Measurements from ENCODE around the gene STAC2.

DNA sequence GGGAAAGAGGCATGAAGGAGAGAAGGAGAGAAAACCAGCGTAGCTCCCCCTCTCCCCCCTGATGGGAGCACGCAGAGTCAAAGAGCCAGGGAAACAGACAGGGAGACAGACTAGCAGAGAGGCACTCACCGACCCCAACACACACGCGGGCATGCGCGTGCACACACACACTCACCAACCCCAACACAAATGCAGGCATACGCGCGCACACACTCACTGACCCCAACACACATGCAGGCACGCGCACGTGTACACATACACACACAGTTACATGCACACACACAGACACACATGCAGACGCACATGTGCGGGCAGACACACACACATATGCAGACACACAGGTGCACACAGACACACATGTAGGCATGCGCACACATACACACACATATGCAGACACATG is 32.8 kb downstream of the STAC2 start:
- no peak for TF ChIP-seq CHD2 (IDR thresholded peaks at IDR 0.05; ENCODE audit: low read length, partially characterized antibody)
- no peak for TF ChIP-seq EZH2phosphoT487 (IDR thresholded peaks at IDR 0.05; ENCODE audit: borderline replicate concordance, low read depth)
- TF ChIP-seq, protein P1, sequence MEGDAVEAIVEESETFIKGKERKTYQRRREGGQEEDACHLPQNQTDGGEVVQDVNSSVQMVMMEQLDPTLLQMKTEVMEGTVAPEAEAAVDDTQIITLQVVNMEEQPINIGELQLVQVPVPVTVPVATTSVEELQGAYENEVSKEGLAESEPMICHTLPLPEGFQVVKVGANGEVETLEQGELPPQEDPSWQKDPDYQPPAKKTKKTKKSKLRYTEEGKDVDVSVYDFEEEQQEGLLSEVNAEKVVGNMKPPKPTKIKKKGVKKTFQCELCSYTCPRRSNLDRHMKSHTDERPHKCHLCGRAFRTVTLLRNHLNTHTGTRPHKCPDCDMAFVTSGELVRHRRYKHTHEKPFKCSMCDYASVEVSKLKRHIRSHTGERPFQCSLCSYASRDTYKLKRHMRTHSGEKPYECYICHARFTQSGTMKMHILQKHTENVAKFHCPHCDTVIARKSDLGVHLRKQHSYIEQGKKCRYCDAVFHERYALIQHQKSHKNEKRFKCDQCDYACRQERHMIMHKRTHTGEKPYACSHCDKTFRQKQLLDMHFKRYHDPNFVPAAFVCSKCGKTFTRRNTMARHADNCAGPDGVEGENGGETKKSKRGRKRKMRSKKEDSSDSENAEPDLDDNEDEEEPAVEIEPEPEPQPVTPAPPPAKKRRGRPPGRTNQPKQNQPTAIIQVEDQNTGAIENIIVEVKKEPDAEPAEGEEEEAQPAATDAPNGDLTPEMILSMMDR (IDR thresholded peaks at IDR 0.05): no peak
- TF ChIP-seq, protein P2, sequence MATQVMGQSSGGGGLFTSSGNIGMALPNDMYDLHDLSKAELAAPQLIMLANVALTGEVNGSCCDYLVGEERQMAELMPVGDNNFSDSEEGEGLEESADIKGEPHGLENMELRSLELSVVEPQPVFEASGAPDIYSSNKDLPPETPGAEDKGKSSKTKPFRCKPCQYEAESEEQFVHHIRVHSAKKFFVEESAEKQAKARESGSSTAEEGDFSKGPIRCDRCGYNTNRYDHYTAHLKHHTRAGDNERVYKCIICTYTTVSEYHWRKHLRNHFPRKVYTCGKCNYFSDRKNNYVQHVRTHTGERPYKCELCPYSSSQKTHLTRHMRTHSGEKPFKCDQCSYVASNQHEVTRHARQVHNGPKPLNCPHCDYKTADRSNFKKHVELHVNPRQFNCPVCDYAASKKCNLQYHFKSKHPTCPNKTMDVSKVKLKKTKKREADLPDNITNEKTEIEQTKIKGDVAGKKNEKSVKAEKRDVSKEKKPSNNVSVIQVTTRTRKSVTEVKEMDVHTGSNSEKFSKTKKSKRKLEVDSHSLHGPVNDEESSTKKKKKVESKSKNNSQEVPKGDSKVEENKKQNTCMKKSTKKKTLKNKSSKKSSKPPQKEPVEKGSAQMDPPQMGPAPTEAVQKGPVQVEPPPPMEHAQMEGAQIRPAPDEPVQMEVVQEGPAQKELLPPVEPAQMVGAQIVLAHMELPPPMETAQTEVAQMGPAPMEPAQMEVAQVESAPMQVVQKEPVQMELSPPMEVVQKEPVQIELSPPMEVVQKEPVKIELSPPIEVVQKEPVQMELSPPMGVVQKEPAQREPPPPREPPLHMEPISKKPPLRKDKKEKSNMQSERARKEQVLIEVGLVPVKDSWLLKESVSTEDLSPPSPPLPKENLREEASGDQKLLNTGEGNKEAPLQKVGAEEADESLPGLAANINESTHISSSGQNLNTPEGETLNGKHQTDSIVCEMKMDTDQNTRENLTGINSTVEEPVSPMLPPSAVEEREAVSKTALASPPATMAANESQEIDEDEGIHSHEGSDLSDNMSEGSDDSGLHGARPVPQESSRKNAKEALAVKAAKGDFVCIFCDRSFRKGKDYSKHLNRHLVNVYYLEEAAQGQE (IDR thresholded peaks at IDR 0.05; ENCODE audit: low read depth, low read length): no peak
- TF ChIP-seq, protein P3, sequence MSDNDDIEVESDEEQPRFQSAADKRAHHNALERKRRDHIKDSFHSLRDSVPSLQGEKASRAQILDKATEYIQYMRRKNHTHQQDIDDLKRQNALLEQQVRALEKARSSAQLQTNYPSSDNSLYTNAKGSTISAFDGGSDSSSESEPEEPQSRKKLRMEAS (IDR thresholded peaks at IDR 0.05; ENCODE audit: low read depth): no peak
- no peak for TF ChIP-seq MXI1 (IDR thresholded peaks at IDR 0.05; ENCODE audit: low read depth, low read length)
- TF ChIP-seq JUND (IDR thresholded peaks at IDR 0.05): no peak
- TF ChIP-seq FOXJ3 (CRISPR knock-in tag; IDR thresholded peaks at IDR 0.05): no peak
- TF ChIP-seq RCOR1 (IDR thresholded peaks at IDR 0.05; ENCODE audit: low read length): no peak
- no peak for TF ChIP-seq SMC3 (IDR thresholded peaks at IDR 0.05; ENCODE audit: low read depth, low read length)
- TF ChIP-seq YY1 (IDR thresholded peaks at IDR 0.05; ENCODE audit: low read depth): no peak
- TF ChIP-seq POLR2AphosphoS5 (IDR thresholded peaks at IDR 0.05; ENCODE audit: low read depth, low read length): no peak
- TF ChIP-seq EP300 (IDR thresholded peaks at IDR 0.05; ENCODE audit: borderline replicate concordance in 1 of 2, low read depth in 1 of 2, low read length in 1 of 2): no peak
- no peak for TF ChIP-seq FOSL2 (IDR thresholded peaks at IDR 0.05; ENCODE audit: borderline replicate concordance, low read depth)

Measured in SK-N-SH (cell line).